HG02885 (cell line): ENCODE measurements around the gene PPP2R3C.
"Not testable (repeated sequence)": the region's sequence is repeated elsewhere in the genome, so short reads cannot be mapped to it uniquely, and the experiment has no call there.

Source experiments
- ATAC-seq: cut with Tn5 transposase; IDR thresholded peaks from one replicate; pipeline ENCODE4 v1.9.1; 2021; ENCODE audit warnings: mild to moderate bottlenecking; ENCODE audit not compliant: unreplicated experiment, poor library complexity

The PPP2R3C gene

GRCh38 chr14:35068238-35069012 is 53.4 kb downstream of the PPP2R3C start:
- ATAC-seq: no peak

- not testable (repeated sequence) for ATAC-seq
Measured at GRCh38 chr14:35065731-35066130, 56.1 kb downstream of the PPP2R3C start.

DNA sequence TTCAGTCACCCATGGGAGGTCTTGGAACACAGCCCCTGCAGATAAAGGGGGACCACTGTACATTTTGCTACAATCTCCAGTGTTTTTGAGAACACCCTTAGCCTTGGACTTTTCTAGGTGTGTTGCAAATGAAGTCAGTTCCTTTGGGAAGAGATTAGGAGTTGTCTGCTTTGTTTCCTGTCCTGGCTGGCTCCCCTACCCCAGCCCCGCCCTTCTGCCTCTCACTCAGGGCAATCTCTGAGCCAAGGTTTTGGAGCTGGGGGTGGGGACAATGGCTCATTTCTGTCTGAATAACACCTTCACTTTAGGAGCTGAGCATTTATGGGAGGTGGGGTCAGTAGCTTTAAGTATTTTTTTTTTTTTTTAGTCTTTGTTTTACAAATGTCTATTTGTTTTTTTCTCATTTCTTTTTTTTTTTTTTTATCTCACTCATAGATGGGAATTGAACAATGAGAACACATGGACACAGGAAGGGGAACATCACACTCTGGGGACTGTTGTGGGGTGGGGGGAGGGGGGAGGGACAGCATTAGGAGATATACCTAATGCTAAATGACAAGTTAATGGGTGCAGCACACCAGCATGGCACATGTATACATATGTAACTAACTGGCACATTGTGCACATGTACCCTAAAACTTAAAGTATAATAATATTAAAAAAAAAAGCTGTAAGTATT is 60.5 kb downstream of the PPP2R3C start:
- not testable (repeated sequence) for ATAC-seq

GRCh38 chr14:35052637-35053036 is 69.2 kb downstream of the PPP2R3C start:
- no peak for ATAC-seq

GRCh38 chr14:35051796-35052195 is 70.0 kb downstream of the PPP2R3C start:
- no peak for ATAC-seq

GRCh38 chr14:35050652-35051051 is 71.1 kb downstream of the PPP2R3C start:
- no peak for ATAC-seq

- ATAC-seq: no peak
Measured at GRCh38 chr14:35047976-35048513, 73.7 kb downstream of the PPP2R3C start.

- ATAC-seq: peak; percentile 37
Measured at GRCh38 chr14:35046751-35047536, 74.8 kb downstream of the PPP2R3C start.

- peak; percentile 94 for ATAC-seq
Measured at GRCh38 chr14:35046048-35046750, 75.6 kb downstream of the PPP2R3C start, which contains the start of gene FAM177A1. FAM177A1 (plus strand) TSS chr14:35046272; CDS start chr14:35046464, 192 bp downstream.

GRCh38 chr14:35045798-35046047 is 76.1 kb downstream of the PPP2R3C start:
- no peak for ATAC-seq

- ATAC-seq: no peak
Measured at GRCh38 chr14:35044939-35045797, 76.6 kb downstream of the PPP2R3C start.

GRCh38 chr14:35043046-35043445 is 78.7 kb downstream of the PPP2R3C start:
- no peak for ATAC-seq

DNA sequence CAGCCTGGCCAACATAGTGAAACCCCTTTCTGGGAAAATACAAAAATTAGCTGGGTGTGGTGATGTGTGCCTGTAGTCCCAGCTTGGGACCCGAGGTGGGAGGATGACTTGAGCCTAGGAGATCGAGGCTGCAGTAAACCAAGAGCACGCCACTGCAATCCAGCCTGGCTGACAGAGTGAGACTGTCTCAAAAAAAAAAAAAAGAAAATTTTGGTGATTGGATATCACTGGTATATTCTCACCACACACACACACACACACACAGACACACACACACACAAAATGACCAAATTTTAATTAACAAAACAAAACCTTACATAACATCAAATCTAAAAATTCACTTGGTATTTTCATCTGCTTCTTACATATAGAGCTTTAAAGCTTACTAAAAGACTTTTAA is 79.2 kb downstream of the PPP2R3C start:
- no peak for ATAC-seq

GRCh38 chr14:35038312-35038711 is 83.5 kb downstream of the PPP2R3C start:
- ATAC-seq: not testable (repeated sequence)
